Muscle layer of duodenum (tissue), 2 donors: ENCODE measurements around the gene PAAF1.

Experiments used
- H3K27ac ChIP-seq: one replicate; pipeline ENCODE4 v1.7.0; 2013; ENCODE audit warnings: mild to moderate bottlenecking, low read length
- H3K27me3 ChIP-seq: one replicate; pipeline ENCODE4 v1.7.0; 2013; ENCODE audit warnings: low read depth, mild to moderate bottlenecking, control low read depth, low read length
- H3K36me3 ChIP-seq, 2 donors: one replicate each; pipeline ENCODE4 v1.7.0; 2013; ENCODE audit warnings: low read length in 2 of 2, control low read depth in 1 of 2, mild to moderate bottlenecking in 1 of 2; ENCODE audit not compliant: insufficient read depth in 2 of 2, control insufficient read depth in 1 of 2
- H3K4me1 ChIP-seq, 2 donors: one replicate each; pipeline ENCODE4 v1.7.0; 2013; ENCODE audit warnings: low read length in 2 of 2, mild to moderate bottlenecking in 2 of 2, control low read depth in 1 of 2, moderate library complexity in 1 of 2; ENCODE audit not compliant: insufficient read depth in 2 of 2, control insufficient read depth in 1 of 2
- H3K4me3 ChIP-seq, 2 donors: one replicate each; pipeline ENCODE4 v1.7.0; 2013; ENCODE audit warnings: low read length in 2 of 2, low read depth in 1 of 2, mild to moderate bottlenecking in 1 of 2
- H3K9me3 ChIP-seq, 2 donors: one replicate each; pipeline ENCODE4 v1.7.0; 2013; ENCODE audit warnings: low read length in 2 of 2, control low read depth in 1 of 2, mild to moderate bottlenecking in 1 of 2; ENCODE audit not compliant: control insufficient read depth in 1 of 2
- donor health status: healthy.

Gene PAAF1

DNA sequence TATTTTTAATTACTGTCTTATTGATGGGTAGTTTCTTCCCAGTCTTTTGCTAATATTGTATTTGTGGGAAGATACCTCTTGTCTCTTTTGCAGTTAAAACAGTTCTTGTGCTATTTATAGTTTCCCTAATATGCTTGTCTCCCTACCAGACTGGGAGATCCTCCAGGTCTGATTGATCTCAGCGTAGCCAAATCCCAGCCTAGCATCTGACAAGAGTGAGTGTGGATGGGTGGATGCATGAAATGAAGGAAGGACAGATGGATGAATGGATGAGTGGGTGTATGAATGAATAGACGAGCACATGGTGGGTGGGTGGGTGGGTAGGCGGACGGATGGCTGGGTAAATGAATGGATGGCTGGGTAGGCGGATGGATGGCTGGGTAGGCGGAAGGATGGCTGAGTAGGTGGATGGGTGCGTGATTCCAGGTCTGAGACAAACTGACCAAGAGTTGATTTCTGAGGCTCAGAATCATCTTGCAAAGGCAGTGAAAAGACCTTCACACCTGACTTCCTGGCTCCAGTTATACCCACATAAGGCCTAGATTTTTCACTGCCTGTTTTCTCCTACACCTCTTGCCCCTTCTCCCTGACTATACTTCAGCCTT is 85.4 kb downstream of the PAAF1 start:
- no peak overlapping the region for H3K4me3 ChIP-seq
- no peak overlapping the region for H3K27ac ChIP-seq
- H3K36me3 ChIP-seq: no peaks in the 10 kb centered on the region
- no peaks in the 10 kb centered on the region for H3K9me3 ChIP-seq
- H3K4me1 ChIP-seq: peaks cover 0 to 11% of the 10 kb centered on the region in 2 donors
- no peaks in the 10 kb centered on the region for H3K27me3 ChIP-seq

- H3K36me3 ChIP-seq: no peaks in the 10 kb centered on the region
Measured at GRCh38 chr11:73963861-73964260, 87.1 kb downstream of the PAAF1 start.

DNA sequence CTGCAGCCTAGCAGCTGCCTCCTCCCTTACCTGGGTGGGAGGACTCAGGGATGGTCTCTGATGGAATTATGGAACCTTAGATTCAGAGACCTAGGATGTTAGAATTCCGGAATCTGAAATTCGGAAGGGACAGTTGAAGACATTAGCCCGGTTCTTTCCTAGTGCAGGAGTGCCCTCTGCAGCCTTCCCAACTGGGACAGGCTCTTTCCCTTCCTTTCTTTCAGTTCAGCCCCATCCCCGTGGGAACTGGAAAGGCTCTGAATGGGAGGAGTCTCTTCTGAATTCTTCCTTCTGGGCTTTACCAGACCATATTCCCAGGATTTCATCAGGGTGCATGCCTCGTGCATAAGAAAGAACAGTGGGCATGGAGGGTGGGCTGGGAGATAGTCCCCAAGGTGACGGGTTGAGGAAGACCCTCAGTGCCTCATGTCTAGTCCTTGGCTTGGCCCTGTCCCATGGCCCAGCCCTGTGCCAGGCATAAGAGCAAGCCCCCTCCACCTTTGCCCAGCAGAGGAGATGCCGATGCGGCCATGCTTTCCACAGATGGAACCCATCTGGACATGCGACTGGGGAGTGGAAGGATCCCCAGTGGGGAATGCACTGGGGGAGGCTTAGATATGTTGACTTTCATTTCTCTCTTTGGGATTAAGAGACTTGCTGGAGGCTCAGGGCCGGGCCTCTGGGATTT is 88.4 kb downstream of the PAAF1 start:
- Histone ChIP-seq H3K27ac (no peak overlapping the region), H3K4me3 (no peak overlapping the region), H3K36me3 (no peaks in the 10 kb centered on the region), H3K4me1 (peaks cover 0 to 11% of the 10 kb centered on the region in 2 donors), H3K9me3 (no peaks in the 10 kb centered on the region), H3K27me3 (no peaks in the 10 kb centered on the region)

More at GRCh38 chr11:73963861-73964260, 87.1 kb downstream of the PAAF1 start:
- Histone ChIP-seq H3K4me3 (no peak overlapping the region), H3K27me3 (no peaks in the 10 kb centered on the region), H3K27ac (no peak overlapping the region), H3K4me1 (peaks cover 0 to 11% of the 10 kb centered on the region in 2 donors), H3K9me3 (no peaks in the 10 kb centered on the region)

- H3K4me1 ChIP-seq: peaks cover 0 to 11% of the 10 kb centered on the region in 2 donors
- H3K4me3 ChIP-seq: no peak overlapping the region
- H3K9me3 ChIP-seq: no peaks in the 10 kb centered on the region
- no peak overlapping the region for H3K27ac ChIP-seq
- no peaks in the 10 kb centered on the region for H3K36me3 ChIP-seq
- no peaks in the 10 kb centered on the region for H3K27me3 ChIP-seq
Measured at GRCh38 chr11:73965764-73966121, 88.9 kb downstream of the PAAF1 start.

- no peak overlapping the region for H3K27ac ChIP-seq
Measured at GRCh38 chr11:73968356-73968966, 91.7 kb downstream of the PAAF1 start.

DNA sequence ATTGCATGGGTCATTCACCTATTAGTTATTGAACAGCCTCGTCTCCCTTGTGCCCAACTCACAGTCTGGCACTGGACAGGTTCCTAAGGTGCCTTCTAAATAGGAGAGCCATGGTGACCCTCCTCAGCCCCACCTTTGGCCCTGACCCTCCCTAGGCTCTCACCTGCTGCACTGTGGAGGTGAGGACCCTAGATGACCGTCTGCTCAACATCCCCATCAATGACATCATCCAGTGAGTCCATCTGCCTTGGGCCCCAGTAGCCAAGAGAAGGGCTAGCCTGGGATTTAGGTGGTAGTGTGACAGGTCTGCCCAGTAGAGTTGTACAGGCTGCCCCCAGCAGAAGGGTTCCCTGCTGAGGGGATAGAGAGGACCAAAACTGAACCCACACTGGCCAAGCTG is 92.3 kb downstream of the PAAF1 start:
- Histone ChIP-seq H3K36me3 (no peaks in the 10 kb centered on the region), H3K27me3 (no peaks in the 10 kb centered on the region), H3K4me1 (peaks cover 0 to 10% of the 10 kb centered on the region in 2 donors), H3K9me3 (no peaks in the 10 kb centered on the region), H3K27ac (no peak overlapping the region), H3K4me3 (no peak overlapping the region)

More at GRCh38 chr11:73968356-73968966, 91.7 kb downstream of the PAAF1 start:
- H3K9me3 ChIP-seq: no peaks in the 10 kb centered on the region
- H3K36me3 ChIP-seq: no peaks in the 10 kb centered on the region
- H3K4me3 ChIP-seq: no peak overlapping the region
- no peaks in the 10 kb centered on the region for H3K27me3 ChIP-seq
- peaks cover 0 to 11% of the 10 kb centered on the region in 2 donors for H3K4me1 ChIP-seq

GRCh38 chr11:73969991-73970800 is 93.4 kb downstream of the PAAF1 start:
- H3K27me3 ChIP-seq: no peaks in the 10 kb centered on the region
- peaks cover 4 to 8% of the 10 kb centered on the region in 2 donors for H3K36me3 ChIP-seq
- peaks cover 0 to 5% of the 10 kb centered on the region in 2 donors for H3K4me1 ChIP-seq
- no peak overlapping the region for H3K4me3 ChIP-seq
- no peaks in the 10 kb centered on the region for H3K9me3 ChIP-seq
- no peak overlapping the region for H3K27ac ChIP-seq

DNA sequence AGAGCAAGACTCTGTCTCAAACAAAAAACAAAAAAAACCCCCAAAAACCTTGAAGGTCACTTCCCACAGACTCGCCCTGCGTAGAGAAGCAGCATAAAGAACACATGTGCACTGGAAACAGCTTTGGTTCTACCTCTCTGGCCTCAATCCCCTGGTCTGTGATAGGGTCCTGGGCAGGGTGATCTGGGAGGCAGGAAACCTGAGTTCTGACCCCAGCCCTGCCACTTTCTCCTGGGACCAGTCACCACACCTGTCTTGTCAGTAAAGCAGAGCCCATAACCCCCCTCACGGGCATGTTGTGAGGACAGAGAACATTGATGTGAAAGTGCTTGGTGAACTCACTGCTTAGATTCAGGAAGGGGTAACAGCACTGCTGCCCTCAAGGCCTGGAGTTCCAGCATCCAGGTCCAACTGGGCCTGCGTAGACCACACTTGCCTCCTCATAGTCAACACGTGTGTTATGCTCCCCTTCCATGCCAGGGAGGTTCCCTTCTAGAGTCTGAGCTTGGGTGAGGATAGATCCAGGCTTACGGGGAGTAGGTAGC is 94.4 kb downstream of the PAAF1 start:
- Histone ChIP-seq H3K4me3 (no peak overlapping the region), H3K27ac (no peak overlapping the region), H3K9me3 (no peaks in the 10 kb centered on the region), H3K36me3 (peaks cover 6 to 17% of the 10 kb centered on the region in 2 donors), H3K27me3 (no peaks in the 10 kb centered on the region), H3K4me1 (peaks cover 0 to 4% of the 10 kb centered on the region in 2 donors)

GRCh38 chr11:73972187-73972586 is 95.4 kb downstream of the PAAF1 start:
- H3K4me3 ChIP-seq: no peak overlapping the region
- H3K36me3 ChIP-seq: peaks cover 16 to 27% of the 10 kb centered on the region in 2 donors
- H3K27me3 ChIP-seq: no peaks in the 10 kb centered on the region
- H3K27ac ChIP-seq: no peak overlapping the region
- H3K9me3 ChIP-seq: no peaks in the 10 kb centered on the region
- peaks cover 0 to 4% of the 10 kb centered on the region in 2 donors for H3K4me1 ChIP-seq

- Histone ChIP-seq H3K27me3 (no peaks in the 10 kb centered on the region), H3K4me1 (peaks cover 0 to 4% of the 10 kb centered on the region in 2 donors), H3K27ac (no peak overlapping the region), H3K36me3 (peaks cover 22 to 33% of the 10 kb centered on the region in 2 donors), H3K4me3 (no peak overlapping the region), H3K9me3 (no peaks in the 10 kb centered on the region)
Measured at GRCh38 chr11:73972620-73973449, 96.0 kb downstream of the PAAF1 start.
